GM15510 (cell line): Measurements from ENCODE around the gene ADCY2.

Experiments used
- POLR2A ChIP-seq: IDR thresholded peaks from 3 replicates; pipeline ENCODE4 v1.6.1; 2011; ENCODE audit warnings: borderline replicate concordance; ENCODE audit not compliant: insufficient read length; ENCODE audit errors: extremely low read depth

The ADCY2 gene

GRCh38 chr5:7842531-7842930 lies 446.6 kb downstream of the ADCY2 start:
- no peak for TF ChIP-seq POLR2A

GRCh38 chr5:7844901-7845300 lies 449.0 kb downstream of the ADCY2 start:
- TF ChIP-seq POLR2A, result no peak

GRCh38 chr5:7845557-7845956 lies 449.6 kb downstream of the ADCY2 start:
- no peak for TF ChIP-seq POLR2A

- TF ChIP-seq POLR2A, result no peak
Measured at GRCh38 chr5:7846327-7846726, 450.4 kb downstream of the ADCY2 start.

GRCh38 chr5:7848296-7848695 lies 452.4 kb downstream of the ADCY2 start:
- no peak for TF ChIP-seq POLR2A

- no peak for TF ChIP-seq POLR2A
Measured at GRCh38 chr5:7849681-7850394, 453.9 kb downstream of the ADCY2 start.

GRCh38 chr5:7850395-7851239 lies 454.7 kb downstream of the ADCY2 start, which contains the start of gene CFAP90:
TSS of gene CFAP90 (minus strand) at chr5:7851133. CDS start at chr5:7851021, 112 bp downstream.
- TF ChIP-seq POLR2A, result no peak

GRCh38 chr5:7851240-7851592 lies 455.3 kb downstream of the ADCY2 start:
- no peak for TF ChIP-seq POLR2A

GRCh38 chr5:7851617-7852289 lies 455.8 kb downstream of the ADCY2 start:
- no peak for TF ChIP-seq POLR2A

- no peak for TF ChIP-seq POLR2A
Measured at GRCh38 chr5:7852542-7852941, 456.6 kb downstream of the ADCY2 start.

GRCh38 chr5:7852988-7853387 lies 457.1 kb downstream of the ADCY2 start:
- no peak for TF ChIP-seq POLR2A

- no peak for TF ChIP-seq POLR2A
Measured at GRCh38 chr5:7855611-7856010, 459.7 kb downstream of the ADCY2 start.

GRCh38 chr5:7856855-7857254 lies 460.9 kb downstream of the ADCY2 start:
- no peak for TF ChIP-seq POLR2A

GRCh38 chr5:7857361-7857760 lies 461.4 kb downstream of the ADCY2 start:
- no peak for TF ChIP-seq POLR2A

GRCh38 chr5:7857926-7858632 lies 462.1 kb downstream of the ADCY2 start:
- TF ChIP-seq POLR2A, result no peak
